ENCODE measurements around the gene RPS27L.
A peak's percentile ranks its signal among the peaks of the same experiment; 100 is the strongest.

RPS27L gene

GRCh38 chr15:63157118-63157843 lies at the start of gene RPS27L:
Gene RPS27L (minus strand): TSS chr15:63157477. CDS start chr15:63157405, 72 bp downstream.
- peak; percentile 81 to 97 (median 94) for DNase-seq
- intact Hi-C loops (cut with DNase I) = loop anchor here (2.0 kb wide), 1 partner anchor 32 kb away; the partner anchor contains the start of gene RAB8B

- intact Hi-C loops (cut with DNase I) = no loop called here
- DNase-seq = no peak
Observed at GRCh38 chr15:63206079-63206478, 48.8 kb upstream of the RPS27L start.

DNA sequence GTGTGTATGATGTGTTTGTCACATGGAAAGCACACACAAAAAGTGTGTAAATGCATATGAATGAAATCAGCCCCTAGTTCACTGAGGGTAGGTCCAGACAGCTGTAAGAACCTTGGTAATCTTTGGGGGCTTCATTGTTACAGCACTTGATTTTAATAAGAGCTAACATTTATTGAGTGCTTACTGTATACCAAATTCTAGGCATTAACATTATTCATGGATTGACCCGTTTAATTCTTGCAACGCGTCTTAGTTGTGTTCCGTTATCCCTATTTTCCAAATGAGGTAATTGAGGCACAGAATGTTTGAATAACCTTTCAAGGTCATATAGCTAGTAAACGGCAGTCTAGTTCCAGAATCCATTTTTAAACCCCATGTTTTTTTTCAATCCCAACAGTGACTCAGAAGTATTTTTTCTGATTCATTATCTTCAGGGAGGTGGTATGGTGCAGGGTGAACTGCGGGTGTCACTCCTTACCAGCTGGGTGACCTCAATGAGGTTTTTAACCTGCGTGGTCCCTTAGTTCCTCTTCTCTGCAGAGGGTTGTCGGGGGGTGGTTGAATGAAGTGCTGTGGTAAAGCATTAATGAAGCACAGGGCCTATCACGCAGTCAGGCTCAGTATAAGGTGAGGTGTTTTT lies 46.3 kb upstream of the RPS27L start:
- no peak for DNase-seq
- intact Hi-C loops (cut with DNase I) = no loop called here

DNA sequence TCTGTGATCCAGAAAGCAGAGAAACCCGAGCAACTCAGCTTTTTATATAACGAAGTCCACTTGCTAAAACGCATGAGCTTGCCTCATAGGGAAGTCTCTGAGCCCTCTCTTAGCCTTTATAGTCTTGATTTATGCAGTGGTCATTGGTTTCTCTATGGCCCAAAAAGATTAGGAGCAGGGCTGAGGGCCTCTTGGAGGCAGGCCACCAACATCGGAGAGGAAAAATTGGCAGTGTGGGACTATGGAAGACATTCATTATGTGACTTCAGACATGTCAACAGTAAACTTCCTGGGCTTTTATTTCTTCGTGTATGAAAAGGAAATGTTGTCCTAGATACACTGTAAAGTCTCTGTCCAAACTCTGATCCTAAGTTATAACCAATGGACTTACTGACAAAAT lies 45.6 kb upstream of the RPS27L start:
- intact Hi-C loops (cut with DNase I) = no loop called here

DNA sequence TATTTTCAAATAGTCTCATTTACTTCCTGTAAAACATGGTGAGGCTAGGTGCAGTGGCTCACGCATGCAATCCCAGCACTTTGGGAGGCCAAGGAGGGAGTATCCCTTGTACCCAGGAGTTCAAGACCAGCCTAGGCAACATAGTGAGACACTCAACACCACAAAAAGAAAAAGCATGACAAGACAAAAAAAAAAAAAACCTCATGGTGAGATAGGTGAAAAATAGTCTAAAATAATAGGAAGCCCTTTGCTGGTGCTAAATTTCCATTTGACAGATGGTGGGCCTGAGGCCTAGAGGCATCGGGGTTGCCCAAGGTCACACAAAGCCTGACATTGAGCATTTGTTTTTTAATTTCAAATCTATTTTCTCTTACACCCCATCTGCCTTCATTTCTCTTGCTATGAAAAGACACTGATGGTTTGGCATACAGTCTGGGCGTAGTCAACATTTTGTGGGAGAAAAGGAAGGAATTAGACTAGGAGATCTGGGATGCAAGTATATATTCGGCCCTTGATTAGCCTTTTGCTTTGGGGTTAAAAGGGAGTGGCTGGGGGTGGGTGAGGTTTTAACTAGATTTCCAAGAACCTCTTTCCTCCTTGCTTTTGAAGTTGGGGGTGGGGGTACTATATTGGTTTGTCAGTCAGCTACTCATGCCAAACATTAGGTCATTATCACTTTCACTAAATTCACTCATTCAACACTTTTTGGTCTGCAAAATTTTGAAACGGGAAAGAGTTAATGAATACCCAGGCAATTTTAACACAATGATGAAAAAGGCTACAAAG lies 43.4 kb upstream of the RPS27L start:
- DNase-seq = no peak
- intact Hi-C loops (cut with DNase I) = no loop called here

More for the DNA sequence above, 45.6 kb upstream of the RPS27L start:
- no peak for DNase-seq

- DNase-seq = no peak
- intact Hi-C loops (cut with DNase I) = no loop called here
Observed at GRCh38 chr15:63198371-63199250, 41.3 kb upstream of the RPS27L start.

DNA sequence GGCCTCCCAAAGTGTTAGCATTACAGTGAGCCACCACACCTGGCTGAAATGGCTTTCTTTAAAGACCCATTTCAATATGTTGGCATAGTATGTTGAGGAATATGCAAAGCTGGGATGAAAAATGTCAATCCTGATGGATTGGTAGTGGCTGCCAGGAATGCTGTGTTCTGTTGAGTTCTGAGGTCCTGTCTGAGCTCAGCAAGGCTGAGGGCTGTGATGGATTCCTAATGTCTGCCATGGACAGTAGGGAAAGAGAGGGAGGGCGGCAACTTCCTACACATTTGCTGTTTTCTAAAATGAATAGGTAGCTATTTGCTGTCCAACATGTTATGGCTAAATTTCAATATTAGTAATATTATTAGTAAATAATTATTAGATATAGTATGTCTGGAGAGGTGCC lies 40.3 kb upstream of the RPS27L start:
- no peak for DNase-seq
- intact Hi-C loops (cut with DNase I) = no loop called here

GRCh38 chr15:63196842-63197241 lies 39.6 kb upstream of the RPS27L start:
- intact Hi-C loops (cut with DNase I) = no loop called here
- DNase-seq = no peak

- peak in 5 of 42 donors; percentile 15 to 38 (median 27) for DNase-seq
- intact Hi-C loops (cut with DNase I) = no loop called here
Observed at GRCh38 chr15:63195569-63196015, 38.3 kb upstream of the RPS27L start.

DNA sequence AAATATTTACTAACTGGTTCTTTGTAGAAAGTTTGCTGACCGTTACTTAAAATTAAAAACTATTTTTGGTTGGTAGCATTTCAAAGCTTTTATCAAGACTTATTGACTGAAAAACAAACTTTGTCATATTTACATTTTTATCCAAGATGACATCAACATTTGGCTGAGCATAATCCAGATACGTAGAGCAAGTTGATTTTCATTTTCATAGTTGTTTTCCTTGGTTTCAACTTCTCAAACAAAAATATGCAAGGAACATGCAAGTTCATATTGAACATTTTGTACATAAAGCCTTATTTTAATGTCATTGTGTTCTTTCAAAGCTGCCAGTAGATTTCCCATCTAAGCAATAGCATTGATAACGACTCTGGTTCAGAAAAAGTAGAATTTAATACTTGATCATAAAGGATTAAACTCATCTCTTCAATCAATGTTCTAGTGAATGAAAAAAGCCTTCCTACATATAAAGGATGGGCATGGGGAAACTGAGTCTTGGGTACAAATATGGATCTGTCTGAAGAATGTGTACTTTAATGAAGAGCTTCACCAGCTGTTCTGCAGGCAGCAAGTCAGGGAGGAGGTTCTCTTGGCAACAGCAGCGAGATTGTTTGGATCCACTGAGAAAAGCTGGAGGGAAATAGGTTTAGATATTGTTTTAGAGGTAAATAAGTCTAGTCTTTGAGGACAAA lies 37.7 kb upstream of the RPS27L start:
- DNase-seq = no peak
- intact Hi-C loops (cut with DNase I) = no loop called here

DNA sequence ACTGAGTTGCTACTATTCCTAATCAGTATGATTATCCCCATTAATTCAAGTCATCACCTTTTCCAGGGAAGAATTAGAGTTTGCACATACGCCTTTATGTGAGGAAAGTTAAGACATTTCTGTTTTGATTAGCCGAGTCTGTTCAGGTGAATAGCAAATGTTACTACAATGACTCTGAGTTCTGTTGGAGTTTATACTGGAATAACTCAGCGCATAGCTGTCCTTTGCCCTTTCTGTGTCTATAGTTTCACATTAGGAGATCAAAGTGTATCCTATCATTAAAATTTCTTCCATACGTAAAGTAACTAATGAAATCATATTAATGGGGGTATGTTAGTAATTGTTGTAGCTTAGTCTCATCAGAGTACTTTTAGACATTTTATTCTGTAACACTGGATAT lies 37.0 kb upstream of the RPS27L start:
- intact Hi-C loops (cut with DNase I) = no loop called here
- no peak for DNase-seq

DNA sequence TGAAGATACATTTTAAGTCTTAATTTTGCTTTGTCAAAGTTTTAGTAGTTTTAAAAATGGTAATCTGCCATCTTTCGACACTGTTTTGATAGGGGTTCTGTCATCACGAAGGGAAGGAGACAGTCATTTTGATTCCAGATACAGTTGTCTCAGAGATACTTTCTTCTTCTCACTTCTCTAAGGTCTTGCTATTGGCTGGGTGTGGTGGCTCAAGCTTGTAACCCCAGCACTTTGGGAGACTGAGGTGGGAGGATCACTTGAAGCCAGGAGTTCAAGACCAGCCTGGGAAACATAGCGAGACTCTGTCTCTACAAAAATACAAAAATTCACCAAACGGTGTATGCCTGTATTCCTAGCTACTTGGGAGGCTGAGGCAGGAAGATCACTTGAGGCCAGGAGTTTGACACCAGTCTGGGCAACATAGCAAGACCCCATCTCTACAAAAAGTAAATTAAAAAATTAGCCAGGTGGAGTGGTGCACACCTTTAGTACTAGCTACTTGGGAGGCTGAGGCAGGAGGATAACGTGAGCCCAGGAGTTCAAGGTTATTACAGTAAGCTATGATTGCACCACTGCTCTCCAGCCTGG lies 35.4 kb upstream of the RPS27L start:
- DNase-seq = no peak
- intact Hi-C loops (cut with DNase I) = no loop called here

- intact Hi-C loops (cut with DNase I) = no loop called here
- DNase-seq = no peak
Observed at GRCh38 chr15:63191895-63192618, 34.8 kb upstream of the RPS27L start.

- intact Hi-C loops (cut with DNase I) = no loop called here
Observed at GRCh38 chr15:63190769-63191649, 33.7 kb upstream of the RPS27L start.

DNA sequence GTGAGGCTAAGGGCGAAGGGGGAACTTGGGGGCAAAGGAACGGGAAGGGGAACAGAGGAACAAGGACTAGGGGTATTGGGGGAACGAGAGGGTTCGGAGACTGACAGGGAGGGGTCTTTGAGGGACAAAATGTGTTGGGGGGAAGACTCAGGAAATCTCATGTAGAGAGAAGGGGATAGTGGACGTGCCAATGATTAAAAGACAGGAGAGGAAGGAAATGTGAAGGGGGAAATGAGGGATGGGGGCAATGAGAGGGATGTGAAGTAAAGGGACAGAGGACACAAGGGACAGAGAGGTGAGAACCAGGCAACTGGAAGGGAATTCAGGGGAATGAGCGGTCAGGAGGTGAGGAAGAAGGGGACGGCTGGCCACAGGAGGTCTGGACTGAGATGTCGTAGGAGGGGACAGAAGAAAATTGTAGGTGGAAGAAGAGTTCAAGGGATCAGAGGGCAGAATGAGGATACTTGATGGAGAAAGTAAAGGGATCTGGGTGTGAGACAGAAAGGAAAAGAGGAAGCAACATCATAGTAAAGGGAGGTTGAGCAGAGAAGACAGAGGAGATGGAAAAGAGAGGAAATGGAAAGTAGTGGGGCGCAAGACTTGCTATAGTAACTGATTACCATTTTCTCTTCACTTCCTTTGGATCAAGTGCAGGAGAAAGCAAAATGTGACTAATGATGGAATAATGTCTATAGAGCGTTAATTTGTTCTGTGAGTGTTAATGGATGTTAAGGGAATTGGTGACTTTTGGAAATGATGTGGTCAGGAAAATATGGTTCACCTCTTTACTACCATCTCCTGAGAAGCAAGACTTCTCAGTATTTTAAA lies 32.9 kb upstream of the RPS27L start:
- DNase-seq = no peak
- intact Hi-C loops (cut with DNase I) = loop anchor here (2.0 to 5.0 kb wide), 3 partner anchors 33 to 143 kb away; partner anchors contain the start of genes APH1B and RPS27L

More at GRCh38 chr15:63190769-63191649, 33.7 kb upstream of the RPS27L start:
- DNase-seq = no peak

All from head of caudate nucleus (tissue), 42 donors.